T-helper 2 cell treated with Interferon-gamma antibody and Interleukin-4, amounts not matched to agents 5 μg/mL and 100 μg/mL, for 36 hours (primary cell): Measurements from ENCODE around the gene SETD1A.

Experiments
- DNase-seq: peaks from one replicate; pipeline ENCODE4 v3.0.0; 2021; ENCODE audit warnings: low spot score
- H3K27ac Mint-ChIP-seq: one replicate; pipeline ENCODE4 v1.8.0; 2021; ENCODE audit warnings: mild to moderate bottlenecking, mixed read lengths
- H3K27me3 Mint-ChIP-seq: one replicate; pipeline ENCODE4 v1.8.0; 2021; ENCODE audit warnings: low read depth, mixed read lengths
- H3K36me3 Mint-ChIP-seq: one replicate; pipeline ENCODE4 v1.8.0; 2021; ENCODE audit warnings: low read depth, mixed read lengths
- H3K4me1 Mint-ChIP-seq: one replicate; pipeline ENCODE4 v1.8.0; 2021; ENCODE audit warnings: low read depth, mixed read lengths
- H3K4me3 Mint-ChIP-seq: one replicate; pipeline ENCODE4 v1.8.0; 2022; ENCODE audit warnings: mild to moderate bottlenecking, moderate library complexity, mixed read lengths
- H3K9me3 Mint-ChIP-seq: one replicate; pipeline ENCODE4 v1.8.0; 2021; ENCODE audit warnings: mixed read lengths

The SETD1A gene

GRCh38 chr16:30972872-30973271 is 15.3 kb downstream of the SETD1A start:
- Mint-ChIP-seq H3K9me3 (no peaks in the 10 kb centered on the region), H3K27ac (peak overlapping the region; percentile 3)

GRCh38 chr16:30974348-30974747 is 16.8 kb downstream of the SETD1A start:
- peaks cover 63% of the 10 kb centered on the region for H3K36me3 Mint-ChIP-seq
- H3K9me3 Mint-ChIP-seq, result no peaks in the 10 kb centered on the region
- H3K27ac Mint-ChIP-seq, result no peak overlapping the region
- no peak for DNase-seq
- H3K27me3 Mint-ChIP-seq, result no peaks in the 10 kb centered on the region
- H3K4me3 Mint-ChIP-seq, result no peak overlapping the region
- peaks cover 5% of the 10 kb centered on the region for H3K4me1 Mint-ChIP-seq

More at GRCh38 chr16:30972872-30973271, 15.3 kb downstream of the SETD1A start:
- no peak overlapping the region for H3K4me3 Mint-ChIP-seq
- peaks cover 65% of the 10 kb centered on the region for H3K36me3 Mint-ChIP-seq
- H3K27me3 Mint-ChIP-seq, result no peaks in the 10 kb centered on the region
- no peak for DNase-seq
- H3K4me1 Mint-ChIP-seq, result peaks cover 5% of the 10 kb centered on the region

GRCh38 chr16:30976486-30976885 is 18.9 kb downstream of the SETD1A start:
- Mint-ChIP-seq H3K4me3 (no peak overlapping the region), H3K9me3 (no peaks in the 10 kb centered on the region), H3K27ac (no peak overlapping the region), H3K4me1 (peaks cover 5% of the 10 kb centered on the region), H3K36me3 (peaks cover 52% of the 10 kb centered on the region), H3K27me3 (no peaks in the 10 kb centered on the region)
- no peak for DNase-seq

GRCh38 chr16:30977502-30977901 is 19.9 kb downstream of the SETD1A start:
- no peak overlapping the region for H3K27ac Mint-ChIP-seq
- H3K36me3 Mint-ChIP-seq, result peaks cover 48% of the 10 kb centered on the region
- no peaks in the 10 kb centered on the region for H3K27me3 Mint-ChIP-seq
- H3K4me3 Mint-ChIP-seq, result no peak overlapping the region
- peaks cover 5% of the 10 kb centered on the region for H3K4me1 Mint-ChIP-seq
- DNase-seq, result no peak
- no peaks in the 10 kb centered on the region for H3K9me3 Mint-ChIP-seq

- Mint-ChIP-seq H3K27me3 (no peaks in the 10 kb centered on the region), H3K27ac (no peak overlapping the region), H3K36me3 (peaks cover 37% of the 10 kb centered on the region), H3K9me3 (no peaks in the 10 kb centered on the region), H3K4me1 (no peaks in the 10 kb centered on the region), H3K4me3 (no peak overlapping the region)
- DNase-seq, result no peak
Measured at GRCh38 chr16:30979170-30980022, 21.8 kb downstream of the SETD1A start.

GRCh38 chr16:30980023-30980371 is 22.4 kb downstream of the SETD1A start:
- H3K27ac Mint-ChIP-seq, result no peak overlapping the region
- no peak overlapping the region for H3K4me3 Mint-ChIP-seq
- no peaks in the 10 kb centered on the region for H3K9me3 Mint-ChIP-seq
- peaks cover 36% of the 10 kb centered on the region for H3K36me3 Mint-ChIP-seq
- DNase-seq, result no peak
- no peaks in the 10 kb centered on the region for H3K27me3 Mint-ChIP-seq
- H3K4me1 Mint-ChIP-seq, result no peaks in the 10 kb centered on the region

- H3K4me1 Mint-ChIP-seq, result peaks cover 3% of the 10 kb centered on the region
- H3K9me3 Mint-ChIP-seq, result no peaks in the 10 kb centered on the region
- no peak overlapping the region for H3K4me3 Mint-ChIP-seq
- H3K36me3 Mint-ChIP-seq, result peaks cover 36% of the 10 kb centered on the region
- DNase-seq, result no peak
- no peaks in the 10 kb centered on the region for H3K27me3 Mint-ChIP-seq
- H3K27ac Mint-ChIP-seq, result no peak overlapping the region
Measured at GRCh38 chr16:30980434-30980833, 22.9 kb downstream of the SETD1A start.

GRCh38 chr16:30980959-30981358 is 23.4 kb downstream of the SETD1A start:
- no peak overlapping the region for H3K27ac Mint-ChIP-seq
- no peaks in the 10 kb centered on the region for H3K9me3 Mint-ChIP-seq
- no peaks in the 10 kb centered on the region for H3K27me3 Mint-ChIP-seq
- peaks cover 3% of the 10 kb centered on the region for H3K4me1 Mint-ChIP-seq
- H3K36me3 Mint-ChIP-seq, result peaks cover 31% of the 10 kb centered on the region
- no peak for DNase-seq
- H3K4me3 Mint-ChIP-seq, result no peak overlapping the region

GRCh38 chr16:30982548-30983288 is 25.2 kb downstream of the SETD1A start:
- Mint-ChIP-seq H3K4me3 (no peak overlapping the region), H3K9me3 (no peaks in the 10 kb centered on the region), H3K36me3 (peaks cover 24% of the 10 kb centered on the region), H3K27ac (peak overlapping the region; percentile 36), H3K27me3 (no peaks in the 10 kb centered on the region), H3K4me1 (peaks cover 3% of the 10 kb centered on the region)
- no peak for DNase-seq

GRCh38 chr16:30983289-30983889 is 25.8 kb downstream of the SETD1A start:
- no peaks in the 10 kb centered on the region for H3K27me3 Mint-ChIP-seq
- H3K4me3 Mint-ChIP-seq, result no peak overlapping the region
- no peaks in the 10 kb centered on the region for H3K9me3 Mint-ChIP-seq
- peaks cover 24% of the 10 kb centered on the region for H3K36me3 Mint-ChIP-seq
- DNase-seq, result no peak
- H3K27ac Mint-ChIP-seq, result no peak overlapping the region
- peaks cover 3% of the 10 kb centered on the region for H3K4me1 Mint-ChIP-seq

GRCh38 chr16:30983898-30984610 is 26.5 kb downstream of the SETD1A start:
- no peak overlapping the region for H3K27ac Mint-ChIP-seq
- peaks cover 3% of the 10 kb centered on the region for H3K4me1 Mint-ChIP-seq
- H3K4me3 Mint-ChIP-seq, result no peak overlapping the region
- H3K9me3 Mint-ChIP-seq, result no peaks in the 10 kb centered on the region
- peaks cover 20% of the 10 kb centered on the region for H3K36me3 Mint-ChIP-seq
- no peaks in the 10 kb centered on the region for H3K27me3 Mint-ChIP-seq
- DNase-seq, result no peak

- no peaks in the 10 kb centered on the region for H3K9me3 Mint-ChIP-seq
- H3K36me3 Mint-ChIP-seq, result peaks cover 20% of the 10 kb centered on the region
- peak within 1 kb of the TSS; percentile 5 for H3K4me3 Mint-ChIP-seq
- H3K27me3 Mint-ChIP-seq, result no peaks in the 10 kb centered on the region
- peak; percentile 72 for DNase-seq
- peak within 1 kb of the TSS; percentile 41 for H3K27ac Mint-ChIP-seq
- H3K4me1 Mint-ChIP-seq, result peaks cover 3% of the 10 kb centered on the region
Measured at GRCh38 chr16:30984669-30985400, 27.3 kb downstream of the SETD1A start, which contains the start of gene HSD3B7. Gene HSD3B7 (plus strand): TSS chr16:30985207. CDS start chr16:30985659, 452 bp downstream.
